PC-9 (cell line): ENCODE measurements around the gene LSM12. TPM values are rescaled to one million over a fixed set of nuclear protein-coding genes. Genes with fewer than 3 reads are reported as not detected.

Source experiments
- BruUV-seq: library from RNA; stranded (reverse); fragments of 400-500 nt; replicated peaks from 2 replicates; lab custom pipeline; 2021; lab: Mats Ljungman, UMichigan
- CTCF ChIA-PET: fragments of 300-600 bp; sonication (Branson Sonifier 250); formaldehyde crosslinking; loops from one replicate; lab custom pipeline; 2022; ENCODE audit warnings: antibody characterized with exemption; lab: Charles Lee
- POLR2A ChIA-PET: fragments of 300-600 bp; sonication (Branson Sonifier 250); formaldehyde crosslinking; loops from one replicate; lab custom pipeline; 2022; ENCODE audit warnings: antibody characterized with exemption; ENCODE audit not compliant: unreplicated experiment; lab: Charles Lee
- DNase-seq, 2 experiments: peaks; one replicate each; pipeline versions ENCODE4 v3.0.0 to v3.0.0-alpha.2; 2015 to 2022; ENCODE audit warnings: mixed read lengths in 1 of 2
- H2AFZ ChIP-seq: fragments of 200-600 bp; sonication (generic); 2 replicates; pipeline ENCODE4 v1.8.1; 2017; ENCODE audit warnings: antibody characterized with exemption
- H3F3A ChIP-seq: fragments of 200-600 bp; sonication (generic); 2 replicates; pipeline ENCODE4 v1.8.1; 2017; ENCODE audit warnings: antibody characterized with exemption, mild to moderate bottlenecking, low read depth; ENCODE audit not compliant: insufficient read depth
- H3K27ac ChIP-seq: fragments of 200-600 bp; sonication (generic); 2 replicates; pipeline ENCODE4 v1.6.1; 2016; ENCODE audit warnings: mixed run types
- H3K27me3 ChIP-seq: fragments of 200-600 bp; sonication (generic); 2 replicates; pipeline ENCODE4 v1.6.1; 2016; ENCODE audit warnings: low read depth, mixed run types; ENCODE audit not compliant: insufficient read depth
- H3K36me3 ChIP-seq: fragments of 200-600 bp; sonication (generic); 2 replicates; pipeline ENCODE4 v1.6.1; 2016; ENCODE audit warnings: low read depth, mixed run types
- H3K4me1 ChIP-seq: fragments of 200-600 bp; sonication (generic); replicated peaks from 2 replicates; pipeline ENCODE4 v1.6.1; 2016; ENCODE audit warnings: mixed run types; ENCODE audit not compliant: insufficient read depth
- H3K4me2 ChIP-seq: fragments of 200-600 bp; sonication (generic); 2 replicates; pipeline ENCODE4 v1.6.1; 2017; ENCODE audit warnings: mixed run types
- H3K4me3 ChIP-seq: fragments of 200-600 bp; sonication (generic); 2 replicates; pipeline ENCODE4 v1.6.1; 2016; ENCODE audit warnings: mixed run types
- H3K79me2 ChIP-seq: fragments of 200-600 bp; sonication (generic); 2 replicates; pipeline ENCODE4 v1.6.1; 2017; ENCODE audit warnings: low read depth, mixed run types
- H3K9me2 ChIP-seq: fragments of 200-600 bp; sonication (generic); 2 replicates; pipeline ENCODE4 v1.8.1; 2017; ENCODE audit warnings: mild to moderate bottlenecking; ENCODE audit not compliant: insufficient read depth
- H3K9me3 ChIP-seq: fragments of 200-600 bp; sonication (generic); 2 replicates; pipeline ENCODE4 v1.8.1; 2016; ENCODE audit warnings: low read depth; ENCODE audit not compliant: insufficient read depth
- H4K20me1 ChIP-seq: fragments of 200-600 bp; sonication (generic); 2 replicates; pipeline ENCODE4 v1.8.1; 2017; ENCODE audit not compliant: insufficient read depth
- CTCF ChIP-seq: fragments of 200-600 bp; sonication (generic); conservative IDR thresholded peaks from 2 replicates; pipeline ENCODE4 v1.6.1; 2017; ENCODE audit warnings: mixed run types, antibody characterized with exemption, mild to moderate bottlenecking, moderate library complexity
- EZH2 ChIP-seq: fragments of 200-600 bp; sonication (generic); IDR thresholded peaks from 2 replicates; pipeline ENCODE4 v1.8.0; 2017; ENCODE audit warnings: antibody characterized with exemption, low read depth
- intact Hi-C: fragments of 100-400 bp; cut with micrococcal nuclease; formaldehyde crosslinking; loops from one replicate; pipeline ENCODE4 v1.10.0; 2022; ENCODE audit not compliant: unreplicated experiment
- total RNA-seq: library from RNA; stranded (reverse); gene quantifications from 2 replicates; pipeline ENCODE4 v1.2.3, GENCODE V29; 2021

LSM12 gene
- total RNA-seq, 1 experiment from 2014 or later: 62.7 TPM

- no peak for DNase-seq
- H3K4me2 ChIP-seq: no peak overlapping the region
- no peaks in the 10 kb centered on the region for H3K9me3 ChIP-seq
- H3K27ac ChIP-seq: no peak overlapping the region
- ChIA-PET CTCF (no interaction called here), POLR2A (no interaction called here)
- intact Hi-C loops: no loop called here
- H3K79me2 ChIP-seq: peaks cover 72% of the 10 kb centered on the region
- H3K27me3 ChIP-seq: no peaks in the 10 kb centered on the region
- no peak overlapping the region for H2AFZ ChIP-seq
- TF ChIP-seq CTCF (no peak), EZH2 (no peak)
- no peak overlapping the region for H3K4me3 ChIP-seq
- peaks cover 80% of the 10 kb centered on the region for H4K20me1 ChIP-seq
- no peaks in the 10 kb centered on the region for H3K9me2 ChIP-seq
- H3F3A ChIP-seq: peaks cover 28% of the 10 kb centered on the region
- peaks cover 14% of the 10 kb centered on the region for H3K36me3 ChIP-seq
- BruUV-seq: no TSS peak
- no peaks in the 10 kb centered on the region for H3K4me1 ChIP-seq
Measured at GRCh38 chr17:44045486-44045885, 21.0 kb downstream of the LSM12 start.

- Histone ChIP-seq H3K27ac (no peak overlapping the region), H3K9me3 (no peaks in the 10 kb centered on the region), H3K4me1 (no peaks in the 10 kb centered on the region), H3K4me3 (no peak overlapping the region), H3K79me2 (peaks cover 70% of the 10 kb centered on the region), H3K36me3 (peaks cover 6% of the 10 kb centered on the region), H4K20me1 (peaks cover 79% of the 10 kb centered on the region), H3K4me2 (no peak overlapping the region), H2AFZ (no peak overlapping the region), H3F3A (peaks cover 28% of the 10 kb centered on the region), H3K27me3 (no peaks in the 10 kb centered on the region), H3K9me2 (no peaks in the 10 kb centered on the region)
- TF ChIP-seq CTCF (no peak), EZH2 (no peak)
- BruUV-seq: no TSS peak
- POLR2A ChIA-PET: interaction anchor here (0.6 to 0.7 kb wide), 3 partner anchors 21 to 456 kb away, joined by 3 to 4 read pairs (median 4); no protein-coding TSS in a partner anchor
- intact Hi-C loops: no loop called here
- CTCF ChIA-PET: interaction anchor here (0.8 to 0.9 kb wide), 2 partner anchors 22 to 39 kb away, joined by 3 read pairs; no protein-coding TSS in a partner anchor
- DNase-seq: no peak
Measured at GRCh38 chr17:44044071-44044470, 22.4 kb downstream of the LSM12 start.

- TF ChIP-seq CTCF (no peak), EZH2 (no peak)
- H3F3A ChIP-seq: peaks cover 28% of the 10 kb centered on the region
- no peak overlapping the region for H3K4me2 ChIP-seq
- BruUV-seq: no TSS peak
- peaks cover 71% of the 10 kb centered on the region for H4K20me1 ChIP-seq
- H3K27me3 ChIP-seq: no peaks in the 10 kb centered on the region
- no peak overlapping the region for H2AFZ ChIP-seq
- H3K9me2 ChIP-seq: no peaks in the 10 kb centered on the region
- no peak for DNase-seq
- H3K4me1 ChIP-seq: no peaks in the 10 kb centered on the region
- intact Hi-C loops: no loop called here
- H3K79me2 ChIP-seq: peaks cover 62% of the 10 kb centered on the region
- ChIA-PET POLR2A (interaction anchor here (0.6 to 0.8 kb wide), 2 partner anchors 21 to 78 kb away, joined by 4 to 22 read pairs; no protein-coding TSS in a partner anchor), CTCF (interaction anchor here (0.9 to 1.1 kb wide), 2 partner anchors 40 to 80 kb away, joined by 3 read pairs; partner anchors contain the start of gene HDAC5)
- H3K4me3 ChIP-seq: no peak overlapping the region
- H3K36me3 ChIP-seq: peaks cover 5% of the 10 kb centered on the region; the same call in 1 of the 2 replicates
- H3K9me3 ChIP-seq: no peaks in the 10 kb centered on the region
- H3K27ac ChIP-seq: no peak overlapping the region
Measured at GRCh38 chr17:44043272-44043696, 23.2 kb downstream of the LSM12 start.
